ENCODE data around the gene TMEM45A. TPM values are rescaled to one million over a fixed set of nuclear protein-coding genes. Genes with fewer than 3 reads are reported as not detected.

Gene TMEM45A
- total and polyA plus RNA-seq, 8 donors, result 23.5 to 53.8 (median 43.1) TPM

DNA sequence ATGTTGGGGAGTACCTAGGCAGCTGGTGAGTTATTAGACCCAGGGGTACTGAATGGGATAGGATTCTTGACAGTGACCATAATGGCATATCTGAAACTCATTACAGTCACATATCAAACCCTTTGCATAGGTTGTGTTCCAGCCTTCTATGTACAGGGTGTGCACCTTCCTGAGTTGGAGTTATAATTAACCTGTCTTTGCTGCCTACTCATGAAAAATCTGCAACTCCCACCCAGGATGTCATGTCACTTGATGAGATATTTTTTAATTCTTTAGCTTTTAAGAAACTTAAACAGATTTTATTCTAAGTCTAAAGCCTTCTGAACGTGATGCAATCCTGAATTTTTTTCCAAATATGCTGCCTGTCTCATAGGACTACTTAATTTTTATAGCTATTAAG, 95.8 kb downstream of the TMEM45A start:
- intact Hi-C loops (cut with DNase I), result no loop called here
- Histone ChIP-seq H3K4me3 (no peak overlapping the region), H3K27ac (no peak overlapping the region), H3K27me3 (no peaks in the 10 kb centered on the region), H3K9me3 (no peaks in the 10 kb centered on the region), H3K4me1 (no peaks in the 10 kb centered on the region), H3K36me3 (no peaks in the 10 kb centered on the region)
- TF ChIP-seq, protein P1, sequence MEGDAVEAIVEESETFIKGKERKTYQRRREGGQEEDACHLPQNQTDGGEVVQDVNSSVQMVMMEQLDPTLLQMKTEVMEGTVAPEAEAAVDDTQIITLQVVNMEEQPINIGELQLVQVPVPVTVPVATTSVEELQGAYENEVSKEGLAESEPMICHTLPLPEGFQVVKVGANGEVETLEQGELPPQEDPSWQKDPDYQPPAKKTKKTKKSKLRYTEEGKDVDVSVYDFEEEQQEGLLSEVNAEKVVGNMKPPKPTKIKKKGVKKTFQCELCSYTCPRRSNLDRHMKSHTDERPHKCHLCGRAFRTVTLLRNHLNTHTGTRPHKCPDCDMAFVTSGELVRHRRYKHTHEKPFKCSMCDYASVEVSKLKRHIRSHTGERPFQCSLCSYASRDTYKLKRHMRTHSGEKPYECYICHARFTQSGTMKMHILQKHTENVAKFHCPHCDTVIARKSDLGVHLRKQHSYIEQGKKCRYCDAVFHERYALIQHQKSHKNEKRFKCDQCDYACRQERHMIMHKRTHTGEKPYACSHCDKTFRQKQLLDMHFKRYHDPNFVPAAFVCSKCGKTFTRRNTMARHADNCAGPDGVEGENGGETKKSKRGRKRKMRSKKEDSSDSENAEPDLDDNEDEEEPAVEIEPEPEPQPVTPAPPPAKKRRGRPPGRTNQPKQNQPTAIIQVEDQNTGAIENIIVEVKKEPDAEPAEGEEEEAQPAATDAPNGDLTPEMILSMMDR (IDR thresholded peaks at IDR 0.05), result no peak
- ATAC-seq (no peak), DNase-seq (no peak)

DNA sequence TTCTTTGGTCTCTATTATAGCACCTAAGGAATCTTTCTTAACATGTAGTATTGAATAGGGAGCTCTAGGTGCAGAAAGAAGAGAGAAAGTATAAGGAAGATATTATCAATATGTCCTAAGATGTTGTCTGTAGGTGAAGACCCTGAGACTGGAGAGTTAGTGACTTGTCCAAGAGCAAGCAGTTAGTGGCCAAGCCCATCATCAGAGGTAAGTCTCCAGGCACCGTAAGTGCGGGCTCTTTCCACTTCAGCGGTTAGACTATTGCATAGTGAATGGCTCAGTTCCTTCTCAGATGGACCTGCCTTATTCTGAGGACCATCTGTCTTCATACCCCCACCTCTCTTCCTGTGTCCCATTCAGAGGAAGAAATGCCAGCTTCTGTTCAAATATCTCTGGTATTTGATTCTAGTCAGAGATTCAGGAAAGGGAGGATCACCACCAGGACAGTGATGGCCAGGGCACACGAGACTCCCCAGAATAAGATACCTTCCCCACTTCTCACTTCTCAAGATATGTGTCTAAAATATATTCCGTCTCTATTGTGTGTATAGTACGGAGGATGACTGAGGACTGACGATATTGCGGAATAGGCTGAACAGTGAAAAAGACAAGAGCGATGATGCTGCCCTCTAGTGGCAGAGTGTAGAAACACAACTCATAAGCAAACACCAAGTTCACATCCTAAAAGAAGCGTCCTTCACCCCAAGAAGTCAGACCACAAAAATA, 97.9 kb downstream of the TMEM45A start:
- Histone ChIP-seq H3K9me3 (no peaks in the 10 kb centered on the region), H3K36me3 (no peaks in the 10 kb centered on the region), H3K27me3 (no peaks in the 10 kb centered on the region), H3K4me1 (no peaks in the 10 kb centered on the region), H3K4me3 (no peak overlapping the region), H3K27ac (no peak overlapping the region)
- intact Hi-C loops (cut with DNase I), result loop anchor here in 1 of 2 donors (5.0 to 10.0 kb wide), 2 partner anchors 123 to 275 kb away; no protein-coding TSS in a partner anchor
- peak; percentile 97 for ATAC-seq
- peak in 2 of 4 donors; percentile 71 to 85 for DNase-seq
- TF ChIP-seq, protein P1 (IDR thresholded peaks at IDR 0.05), result peak; percentile 79 to 92

GRCh38 chr3:100590840-100591147, 98.4 kb downstream of the TMEM45A start:
- no peak overlapping the region for H3K4me3 ChIP-seq
- intact Hi-C loops (cut with DNase I), result loop anchor here in 1 of 2 donors (5.0 to 10.0 kb wide), 2 partner anchors 123 to 276 kb away; no protein-coding TSS in a partner anchor
- no peaks in the 10 kb centered on the region for H3K36me3 ChIP-seq
- TF ChIP-seq, protein P1 (IDR thresholded peaks at IDR 0.05), result no peak
- no peaks in the 10 kb centered on the region for H3K9me3 ChIP-seq
- DNase-seq, result no peak
- no peaks in the 10 kb centered on the region for H3K4me1 ChIP-seq
- ATAC-seq, result no peak
- H3K27ac ChIP-seq, result no peak overlapping the region
- H3K27me3 ChIP-seq, result no peaks in the 10 kb centered on the region

DNA sequence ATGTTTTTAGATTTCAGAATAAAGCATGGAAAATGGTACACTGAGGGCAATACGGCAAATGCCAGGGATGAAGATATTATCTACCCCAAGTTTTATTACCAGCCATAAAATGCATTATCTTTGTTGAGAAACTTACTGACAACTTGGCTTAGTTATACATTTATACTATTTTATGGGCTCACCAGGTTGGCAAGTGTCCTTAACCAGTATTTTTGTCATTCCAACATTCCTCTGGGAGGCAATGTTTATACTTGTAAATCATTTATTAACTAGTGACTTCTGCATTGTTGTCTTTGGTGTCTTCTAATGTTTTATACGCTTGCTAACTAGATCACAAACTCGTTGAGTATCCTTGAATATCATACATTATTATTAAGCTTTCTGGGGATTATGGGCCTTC, 99.0 kb downstream of the TMEM45A start:
- intact Hi-C loops (cut with DNase I), result loop anchor here in 1 of 2 donors (5.0 to 10.0 kb wide), 2 partner anchors 124 to 277 kb away; no protein-coding TSS in a partner anchor
- no peak for ATAC-seq
- Histone ChIP-seq H3K4me3 (no peak overlapping the region), H3K4me1 (no peaks in the 10 kb centered on the region), H3K9me3 (no peaks in the 10 kb centered on the region), H3K36me3 (no peaks in the 10 kb centered on the region), H3K27me3 (no peaks in the 10 kb centered on the region), H3K27ac (no peak overlapping the region)
- DNase-seq, result no peak
- TF ChIP-seq, protein P1 (IDR thresholded peaks at IDR 0.05), result no peak

DNA sequence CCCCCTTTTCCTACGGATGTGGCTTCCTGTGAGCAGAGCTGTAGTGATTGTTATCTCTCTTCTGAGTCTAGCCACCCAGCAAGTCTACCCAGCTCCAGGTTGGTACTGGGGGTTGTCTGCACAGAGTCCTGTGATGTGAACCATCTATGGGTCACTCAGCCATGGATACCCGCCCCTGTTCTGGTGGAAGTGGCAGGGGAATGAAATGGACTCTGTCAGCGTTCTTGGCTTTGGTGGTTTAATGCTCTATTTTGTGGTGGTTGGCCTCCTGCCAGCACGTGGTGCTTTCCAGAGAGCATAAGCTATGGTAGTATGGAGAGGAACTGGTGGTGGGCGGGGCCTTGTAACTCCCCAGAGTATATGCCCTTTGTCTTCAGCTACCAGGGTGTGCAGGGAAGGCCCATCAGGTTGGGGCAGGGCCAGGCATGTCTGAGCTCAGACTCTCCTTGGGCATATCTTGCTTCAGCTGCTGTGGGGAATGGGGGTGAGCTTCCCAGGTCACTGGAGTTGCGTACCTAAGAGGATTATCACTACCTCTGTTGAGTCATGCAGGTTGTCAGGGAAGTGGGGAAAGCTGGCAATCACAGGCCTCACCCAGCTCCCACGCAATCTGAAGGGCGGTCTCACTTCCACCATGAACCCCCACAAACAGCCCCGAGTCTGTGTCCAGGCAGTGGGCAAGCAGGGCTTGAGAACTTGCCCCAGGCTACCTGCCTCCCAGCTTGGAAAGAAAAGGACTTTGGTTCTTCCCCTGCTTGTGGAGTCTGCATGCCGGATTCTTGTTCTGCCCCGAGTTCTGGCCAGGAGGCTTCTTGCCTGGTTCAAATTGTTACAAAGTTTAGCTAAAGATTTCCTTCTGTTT, 108.0 kb downstream of the TMEM45A start:
- TF ChIP-seq, protein P1 (IDR thresholded peaks at IDR 0.05), result no peak
- Histone ChIP-seq H3K9me3 (no peaks in the 10 kb centered on the region), H3K4me3 (no peak overlapping the region), H3K27me3 (no peaks in the 10 kb centered on the region), H3K4me1 (no peaks in the 10 kb centered on the region), H3K36me3 (no peaks in the 10 kb centered on the region), H3K27ac (no peak overlapping the region)
- ATAC-seq, result no peak
- intact Hi-C loops (cut with DNase I), result no loop called here
- no peak for DNase-seq

Data from left lung (tissue), 10 donors.